Suprapubic skin (tissue), 4 donors: ENCODE data around the gene SCP2. TPM values are rescaled to one million over a fixed set of nuclear protein-coding genes. Genes with fewer than 3 reads are reported as not detected.

ENCODE experiments used
- DNase-seq, 2 donors: peaks; one replicate each; pipeline ENCODE4 v3.0.0-alpha.2; 2019; ENCODE audit warnings: low spot score in 2 of 2
- H3K27ac ChIP-seq: fragments of 200-600 bp; sonication (generic); one replicate; pipeline ENCODE4 v1.5.1; 2019
- H3K27me3 ChIP-seq: fragments of 200-600 bp; sonication (generic); one replicate; pipeline ENCODE4 v1.5.1; 2019
- H3K36me3 ChIP-seq: fragments of 200-600 bp; sonication (generic); one replicate; pipeline ENCODE4 v1.5.1; 2019
- H3K4me1 ChIP-seq: fragments of 200-600 bp; sonication (generic); one replicate; pipeline ENCODE4 v1.5.1; 2019
- H3K4me3 ChIP-seq: fragments of 200-600 bp; sonication (generic); one replicate; pipeline ENCODE4 v1.5.1; 2019; ENCODE audit warnings: mild to moderate bottlenecking
- H3K9me3 ChIP-seq: fragments of 200-600 bp; sonication (generic); one replicate; pipeline ENCODE4 v1.5.1; 2019
- EP300 ChIP-seq: sonication (generic); formaldehyde crosslinking; IDR thresholded peaks from one replicate; pipeline ENCODE4 v1.6.1; 2017; ENCODE audit warnings: antibody characterized with exemption
- POLR2A ChIP-seq, 2 donors: fragments of 450-650 bp; IDR thresholded peaks; one replicate each; pipeline ENCODE4 v1.6.1; 2017; ENCODE audit warnings: antibody characterized with exemption in 2 of 2, mild to moderate bottlenecking in 2 of 2, moderate library complexity in 2 of 2
- POLR2AphosphoS5 ChIP-seq, 3 donors: sonication (generic); formaldehyde crosslinking; IDR thresholded peaks; one replicate each; pipeline ENCODE4 v1.6.1; 2017; ENCODE audit warnings: antibody characterized with exemption in 3 of 3
- WGBS: methylation state at CpG from one replicate; pipeline ENCODE4 v1.1.5; 2018; 5-methylcytosine and 5-hydroxymethylcytosine counted together
- total RNA-seq, 4 donors: library from RNA; depleted of rRNA; stranded (reverse); fragments of >200 nt; gene quantifications; one replicate each; pipeline ENCODE4 v1.1.0, GENCODE V29; 2016
- TF ChIP-seq, protein P1 (sequence below), 2 donors: fragments of 200-600 bp in 1 of 2; fragments of 450-650 bp in 1 of 2; sonication (generic) in 1 of 2; IDR thresholded peaks; one replicate each; pipeline ENCODE4 v1.5.1; 2016 to 2019; ENCODE audit warnings: antibody characterized with exemption in 2 of 2, mild to moderate bottlenecking in 1 of 2, moderate library complexity in 1 of 2

SCP2 gene
- total RNA-seq, 4 donors from 2014 or later = 64.5 to 122 (median 113) TPM

GRCh38 chr1:53048960-53049573 lies 122.0 kb downstream of the SCP2 start:
- Histone ChIP-seq H3K27ac (no peak overlapping the region), H3K4me3 (no peak overlapping the region), H3K36me3 (peaks cover 14% of the 10 kb centered on the region), H3K27me3 (no peaks in the 10 kb centered on the region), H3K9me3 (no peaks in the 10 kb centered on the region), H3K4me1 (peaks cover 25% of the 10 kb centered on the region)
- 79% methylated on average over 3 of the region's 3 CpGs for WGBS
- TF ChIP-seq, protein P1, sequence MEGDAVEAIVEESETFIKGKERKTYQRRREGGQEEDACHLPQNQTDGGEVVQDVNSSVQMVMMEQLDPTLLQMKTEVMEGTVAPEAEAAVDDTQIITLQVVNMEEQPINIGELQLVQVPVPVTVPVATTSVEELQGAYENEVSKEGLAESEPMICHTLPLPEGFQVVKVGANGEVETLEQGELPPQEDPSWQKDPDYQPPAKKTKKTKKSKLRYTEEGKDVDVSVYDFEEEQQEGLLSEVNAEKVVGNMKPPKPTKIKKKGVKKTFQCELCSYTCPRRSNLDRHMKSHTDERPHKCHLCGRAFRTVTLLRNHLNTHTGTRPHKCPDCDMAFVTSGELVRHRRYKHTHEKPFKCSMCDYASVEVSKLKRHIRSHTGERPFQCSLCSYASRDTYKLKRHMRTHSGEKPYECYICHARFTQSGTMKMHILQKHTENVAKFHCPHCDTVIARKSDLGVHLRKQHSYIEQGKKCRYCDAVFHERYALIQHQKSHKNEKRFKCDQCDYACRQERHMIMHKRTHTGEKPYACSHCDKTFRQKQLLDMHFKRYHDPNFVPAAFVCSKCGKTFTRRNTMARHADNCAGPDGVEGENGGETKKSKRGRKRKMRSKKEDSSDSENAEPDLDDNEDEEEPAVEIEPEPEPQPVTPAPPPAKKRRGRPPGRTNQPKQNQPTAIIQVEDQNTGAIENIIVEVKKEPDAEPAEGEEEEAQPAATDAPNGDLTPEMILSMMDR (IDR thresholded peaks at IDR 0.05) = no peak
- TF ChIP-seq EP300 (no peak), POLR2A (IDR thresholded peaks at IDR 0.05) (no peak), POLR2AphosphoS5 (IDR thresholded peaks at IDR 0.05) (no peak)
- no peak for DNase-seq

- TF ChIP-seq POLR2AphosphoS5 (IDR thresholded peaks at IDR 0.05) (no peak), EP300 (no peak), POLR2A (IDR thresholded peaks at IDR 0.05) (no peak)
- TF ChIP-seq, protein P1 (IDR thresholded peaks at IDR 0.05) = no peak
- DNase-seq = no peak
- Histone ChIP-seq H3K4me3 (no peak overlapping the region), H3K27ac (no peak overlapping the region), H3K27me3 (no peaks in the 10 kb centered on the region), H3K36me3 (peaks cover 14% of the 10 kb centered on the region), H3K4me1 (peaks cover 25% of the 10 kb centered on the region), H3K9me3 (no peaks in the 10 kb centered on the region)
- WGBS = 90% methylated on average over 3 of the region's 3 CpGs
Measured at GRCh38 chr1:53049574-53049967, 122.5 kb downstream of the SCP2 start.

GRCh38 chr1:53050310-53050709 lies 123.2 kb downstream of the SCP2 start:
- H3K36me3 ChIP-seq = peaks cover 14% of the 10 kb centered on the region
- WGBS = 77% methylated on average over 2 of the region's 2 CpGs
- H3K4me3 ChIP-seq = no peak overlapping the region
- H3K9me3 ChIP-seq = no peaks in the 10 kb centered on the region
- no peak overlapping the region for H3K27ac ChIP-seq
- TF ChIP-seq EP300 = no peak
- TF ChIP-seq POLR2A (IDR thresholded peaks at IDR 0.05) = no peak
- TF ChIP-seq, protein P1 (IDR thresholded peaks at IDR 0.05) = no peak
- no peak for TF ChIP-seq POLR2AphosphoS5 (IDR thresholded peaks at IDR 0.05)
- no peak for DNase-seq
- no peaks in the 10 kb centered on the region for H3K27me3 ChIP-seq
- peaks cover 25% of the 10 kb centered on the region for H3K4me1 ChIP-seq

DNA sequence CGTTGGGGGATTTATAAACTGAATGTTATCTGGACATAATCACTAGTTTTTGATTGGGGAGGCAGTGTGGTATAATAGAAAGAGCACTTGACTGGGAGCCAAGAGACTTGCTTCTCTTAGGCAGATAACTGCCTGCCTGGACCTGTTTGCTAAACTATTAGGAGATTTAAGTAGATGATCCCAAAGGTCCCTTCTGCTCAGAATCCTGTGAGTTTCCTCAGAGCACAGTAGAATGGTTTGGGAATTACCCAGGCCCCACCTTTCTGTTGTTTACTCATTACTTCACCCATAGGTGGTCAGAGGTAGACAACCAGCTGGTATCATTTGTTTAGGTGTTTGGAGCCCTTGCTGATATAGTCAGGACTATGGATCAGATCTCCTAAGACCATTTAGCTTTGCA lies 124.6 kb downstream of the SCP2 start:
- WGBS = 28% methylated on average over 1 of the region's 1 CpG
- Histone ChIP-seq H3K4me3 (no peak overlapping the region), H3K27ac (no peak overlapping the region), H3K27me3 (no peaks in the 10 kb centered on the region), H3K36me3 (peaks cover 14% of the 10 kb centered on the region), H3K4me1 (peaks cover 23% of the 10 kb centered on the region), H3K9me3 (no peaks in the 10 kb centered on the region)
- no peak for TF ChIP-seq EP300
- TF ChIP-seq, protein P1 (IDR thresholded peaks at IDR 0.05) = no peak
- no peak for TF ChIP-seq POLR2A (IDR thresholded peaks at IDR 0.05)
- no peak for TF ChIP-seq POLR2AphosphoS5 (IDR thresholded peaks at IDR 0.05)
- no peak for DNase-seq

DNA sequence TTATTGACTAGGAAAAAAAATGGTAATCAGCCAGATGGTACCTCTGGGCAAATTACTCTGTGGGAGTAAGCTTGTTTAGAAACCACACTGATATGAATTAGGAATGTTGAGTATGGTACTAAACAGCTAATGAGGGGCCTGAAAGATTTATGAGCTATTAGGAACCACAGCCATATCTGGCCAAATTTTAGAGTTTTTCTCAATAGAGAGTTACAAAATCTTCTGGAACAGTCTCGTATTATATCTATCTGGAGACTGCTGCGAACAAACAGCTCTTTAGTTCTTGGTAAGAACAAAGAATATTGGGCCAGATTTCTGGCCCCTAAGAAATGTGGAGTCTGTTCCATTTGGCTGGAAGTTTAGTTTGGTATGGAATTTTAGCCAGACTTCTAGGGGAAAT lies 130.1 kb downstream of the SCP2 start:
- DNase-seq = no peak
- Histone ChIP-seq H3K36me3 (no peaks in the 10 kb centered on the region), H3K4me3 (no peak overlapping the region), H3K9me3 (no peaks in the 10 kb centered on the region), H3K27ac (no peak overlapping the region), H3K27me3 (peaks cover 12% of the 10 kb centered on the region), H3K4me1 (peaks cover 22% of the 10 kb centered on the region)
- TF ChIP-seq POLR2A (IDR thresholded peaks at IDR 0.05) = no peak
- no peak for TF ChIP-seq EP300
- TF ChIP-seq POLR2AphosphoS5 (IDR thresholded peaks at IDR 0.05) = no peak
- TF ChIP-seq, protein P1 (IDR thresholded peaks at IDR 0.05) = no peak
- 50% methylated on average over 2 of the region's 2 CpGs for WGBS
